Effector memory CD4-positive, alpha-beta T cell (primary cell): ENCODE measurements around the gene TAF8.
"Not testable (repeated sequence)": the region's sequence is repeated elsewhere in the genome, so short reads cannot be mapped to it uniquely, and the experiment has no call there.

Source experiments
- DNase-seq, 3 donors: peaks; one replicate each; pipeline ENCODE4 v3.0.0-alpha.2; 2020
- H3K27ac ChIP-seq: 2 replicates; pipeline ENCODE4 v1.7.0; 2013; ENCODE audit warnings: mild to moderate bottlenecking, low read length, moderate library complexity; ENCODE audit not compliant: insufficient read depth, poor library complexity, severe bottlenecking
- H3K27me3 ChIP-seq: replicated peaks from 2 replicates; pipeline ENCODE4 v1.7.0; 2013; ENCODE audit warnings: mild to moderate bottlenecking, low read length; ENCODE audit not compliant: insufficient read depth, control insufficient read depth, poor library complexity, severe bottlenecking
- H3K36me3 ChIP-seq: 2 replicates; pipeline ENCODE4 v1.7.0; 2013; ENCODE audit warnings: mild to moderate bottlenecking, low read length, moderate library complexity; ENCODE audit not compliant: control insufficient read depth, insufficient read depth
- H3K4me1 ChIP-seq: 2 replicates; pipeline ENCODE4 v1.7.0; 2013; ENCODE audit warnings: low read length, mild to moderate bottlenecking; ENCODE audit not compliant: control insufficient read depth, insufficient read depth, poor library complexity, severe bottlenecking
- H3K4me3 ChIP-seq: 2 replicates; pipeline ENCODE4 v1.7.0; 2013; ENCODE audit warnings: low read length, low read depth, mild to moderate bottlenecking; ENCODE audit not compliant: insufficient read depth, poor library complexity, severe bottlenecking
- H3K9me3 ChIP-seq: 2 replicates; pipeline ENCODE4 v1.7.0; 2013; ENCODE audit warnings: mild to moderate bottlenecking, low read length, moderate library complexity; ENCODE audit not compliant: control insufficient read depth
- total RNA-seq, 3 donors: gene quantifications; one replicate each; lab custom pipeline; 2026; lab: John Stamatoyannopoulos, UW

TAF8 gene, protein sequence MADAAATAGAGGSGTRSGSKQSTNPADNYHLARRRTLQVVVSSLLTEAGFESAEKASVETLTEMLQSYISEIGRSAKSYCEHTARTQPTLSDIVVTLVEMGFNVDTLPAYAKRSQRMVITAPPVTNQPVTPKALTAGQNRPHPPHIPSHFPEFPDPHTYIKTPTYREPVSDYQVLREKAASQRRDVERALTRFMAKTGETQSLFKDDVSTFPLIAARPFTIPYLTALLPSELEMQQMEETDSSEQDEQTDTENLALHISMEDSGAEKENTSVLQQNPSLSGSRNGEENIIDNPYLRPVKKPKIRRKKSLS
- 41.3 to 56.1 (median 46.9) reads per million in 3 donors for total RNA-seq

DNA sequence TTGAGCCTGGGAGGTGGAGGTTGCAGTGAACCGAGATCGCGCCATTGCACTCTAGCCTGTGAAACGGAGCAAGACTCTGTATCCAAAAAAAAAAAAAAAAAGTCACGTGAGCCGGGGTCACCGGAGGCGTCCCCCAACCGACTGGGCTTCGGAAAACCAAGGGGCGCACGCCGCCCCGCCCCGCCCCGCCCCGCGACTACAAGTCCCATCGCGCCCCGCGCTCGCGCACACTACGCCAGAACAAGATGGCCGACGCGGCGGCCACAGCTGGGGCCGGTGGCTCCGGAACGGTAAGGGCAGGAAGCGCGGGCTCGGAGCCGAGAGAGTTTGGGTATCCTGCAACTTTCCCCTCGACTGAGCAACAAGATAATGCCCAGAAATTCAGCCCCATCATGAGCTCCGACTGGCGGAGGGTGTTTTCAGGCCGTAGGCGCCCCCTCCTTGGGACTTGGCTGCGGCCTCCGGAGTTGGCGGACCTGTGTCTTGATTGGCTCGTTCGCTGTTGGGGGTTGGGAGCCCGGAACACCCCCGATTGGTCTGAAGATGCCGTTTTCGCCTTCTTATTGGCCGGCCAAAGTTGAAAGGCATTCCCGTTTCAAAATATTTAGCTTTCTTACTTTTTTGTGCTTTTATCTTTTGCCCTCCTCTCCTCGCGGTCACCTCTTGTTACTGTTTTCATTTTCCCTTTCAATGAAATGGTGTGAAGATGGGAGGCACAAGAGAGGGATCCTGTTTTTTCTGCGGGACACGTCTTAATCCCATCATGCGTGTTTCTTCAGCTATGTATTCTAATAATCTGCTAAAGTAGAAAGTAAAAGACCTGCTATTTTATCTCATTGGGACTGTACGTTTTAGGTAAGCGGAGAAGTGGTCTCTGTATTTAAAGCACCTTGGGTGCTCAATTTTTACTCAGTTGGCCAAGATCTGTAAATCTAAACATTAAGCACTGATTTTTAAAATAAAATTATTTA lies at the start of gene TAF8:
TSS of gene TAF8 (plus strand) at position 228 of the 971 bp plus-strand sequence. CDS start at position 246, 18 bp downstream.
- H3K4me1 ChIP-seq = peaks cover 9% of the 10 kb centered on the region
- H3K27me3 ChIP-seq = no peaks in the 10 kb centered on the region
- peak within 1 kb of the TSS; percentile 90 for H3K4me3 ChIP-seq

DNA sequence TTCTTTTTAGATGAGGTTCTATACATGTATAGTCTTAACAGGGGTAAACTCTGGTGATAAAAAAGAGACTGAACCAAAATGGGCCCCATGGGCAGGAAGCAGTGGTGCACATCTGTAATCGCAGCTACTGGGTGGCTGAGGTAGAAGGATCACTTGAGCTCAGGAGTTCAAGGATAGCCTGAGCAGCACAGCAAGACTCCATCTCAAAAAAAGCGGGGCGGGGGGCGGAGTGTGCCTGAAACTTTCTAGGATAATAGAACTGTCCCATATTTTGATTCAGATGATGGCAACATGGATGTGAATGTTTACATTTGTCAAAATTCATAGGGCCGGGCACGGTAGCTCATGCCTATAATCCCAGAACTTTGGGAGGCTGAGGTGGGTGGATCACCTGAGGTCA lies 48.8 kb upstream of the TAF8 start:
- DNase-seq = no peak
- no peaks in the 10 kb centered on the region for H3K4me1 ChIP-seq
- no peaks in the 10 kb centered on the region for H3K27me3 ChIP-seq
- H3K4me3 ChIP-seq = no peak overlapping the region
- no peaks in the 10 kb centered on the region for H3K9me3 ChIP-seq
- H3K36me3 ChIP-seq = peaks cover 26% of the 10 kb centered on the region
- no peak overlapping the region for H3K27ac ChIP-seq

More for the DNA sequence above, at the start of gene TAF8:
- H3K27ac ChIP-seq = peak within 1 kb of the TSS; percentile 87
- H3K36me3 ChIP-seq = peaks cover 7% of the 10 kb centered on the region
- DNase-seq = peak; percentile 77 to 82 (median 81)
- H3K9me3 ChIP-seq = no peaks in the 10 kb centered on the region

DNA sequence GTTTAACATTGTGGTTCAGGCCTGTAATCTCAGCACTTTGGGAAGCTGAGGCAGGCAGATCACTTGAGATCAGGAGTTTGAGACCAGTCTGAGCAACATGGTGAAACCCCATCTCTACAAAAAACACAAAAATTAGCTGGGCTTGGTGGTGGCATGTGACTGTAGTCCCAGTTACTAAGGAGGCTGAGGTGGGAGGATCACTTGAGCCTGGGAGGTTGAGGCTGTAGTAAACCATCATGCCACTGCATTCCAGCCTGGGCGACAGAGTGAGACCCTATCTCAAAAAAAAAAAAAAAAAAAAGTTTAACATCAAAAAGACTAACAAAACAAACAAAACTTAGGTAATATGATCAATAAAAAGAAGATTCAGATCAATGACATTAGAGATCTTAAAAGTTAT lies 46.7 kb upstream of the TAF8 start:
- not testable (repeated sequence) for H3K4me1 ChIP-seq, H3K9me3 ChIP-seq, H3K4me3 ChIP-seq, H3K27me3 ChIP-seq, H3K27ac ChIP-seq, DNase-seq
- peaks cover 22% of the 10 kb centered on the region for H3K36me3 ChIP-seq

DNA sequence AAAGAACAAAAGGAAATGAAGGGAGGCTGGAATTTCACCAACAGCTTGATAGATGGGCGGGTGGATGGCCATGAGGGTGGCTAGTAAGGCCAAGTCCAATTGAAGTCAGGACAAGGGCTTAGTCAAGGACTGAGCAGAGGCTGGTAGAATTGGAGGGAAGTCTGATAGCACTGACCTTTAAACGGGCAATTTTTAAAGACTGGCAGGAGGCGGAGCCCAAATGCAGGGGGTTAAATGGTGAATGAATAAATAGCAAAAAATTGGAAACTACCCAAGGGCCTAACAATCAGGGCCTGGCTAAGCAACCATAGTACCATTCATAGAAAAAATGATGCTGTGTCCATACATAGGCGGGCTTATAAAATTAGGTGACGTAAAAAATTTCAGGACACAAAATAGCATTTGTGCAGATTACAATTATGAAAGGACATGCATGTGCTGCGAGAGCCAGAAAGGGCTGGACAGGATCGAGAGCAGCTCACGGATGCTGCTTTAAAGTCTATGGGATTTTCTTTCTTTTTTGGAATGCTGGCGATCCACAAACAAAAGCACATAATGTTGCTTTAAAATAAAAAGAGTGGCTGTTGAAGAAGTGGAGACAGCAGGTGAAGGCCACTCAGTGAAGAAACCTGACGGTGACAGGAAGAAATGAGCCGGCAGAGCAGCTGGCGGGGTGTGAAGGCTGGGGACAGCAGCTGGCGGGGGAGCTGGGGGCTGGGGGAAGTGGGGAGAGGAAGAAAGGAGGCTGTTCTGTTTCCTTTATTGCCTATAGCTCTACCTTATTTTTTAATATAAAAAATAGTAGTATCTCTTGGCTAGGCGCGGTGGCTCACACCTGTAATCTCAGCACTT lies 42.8 kb upstream of the TAF8 start:
- Histone ChIP-seq H3K9me3 (no peaks in the 10 kb centered on the region), H3K36me3 (peaks cover 14% of the 10 kb centered on the region), H3K4me1 (peaks cover 30% of the 10 kb centered on the region), H3K4me3 (no peak overlapping the region), H3K27me3 (no peaks in the 10 kb centered on the region), H3K27ac (peak overlapping the region; percentile 2)
- no peak for DNase-seq

DNA sequence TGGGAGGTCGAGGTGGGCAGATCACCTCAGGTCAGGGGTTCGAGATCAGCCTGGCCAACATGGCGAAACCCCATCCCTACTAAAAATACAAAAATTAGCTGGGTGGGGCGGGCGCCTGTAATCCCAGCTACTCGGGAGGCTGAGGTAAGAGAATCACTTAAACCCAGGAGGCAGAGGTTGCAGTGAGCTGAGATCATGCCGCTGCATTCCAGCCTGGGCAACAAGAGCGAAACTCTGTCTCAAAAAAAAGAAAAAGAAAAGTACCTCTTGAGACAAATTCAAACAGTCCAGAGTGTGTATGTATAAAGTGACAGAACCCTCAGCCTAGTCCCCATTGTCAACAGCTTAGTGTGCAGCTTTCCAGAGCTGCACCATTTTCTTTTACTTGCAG lies 42.2 kb upstream of the TAF8 start:
- not testable (repeated sequence) for H3K27me3 ChIP-seq, H3K4me3 ChIP-seq, H3K9me3 ChIP-seq, DNase-seq
- Histone ChIP-seq H3K36me3 (peaks cover 17% of the 10 kb centered on the region), H3K27ac (peak overlapping the region; percentile 15), H3K4me1 (peaks cover 30% of the 10 kb centered on the region)

DNA sequence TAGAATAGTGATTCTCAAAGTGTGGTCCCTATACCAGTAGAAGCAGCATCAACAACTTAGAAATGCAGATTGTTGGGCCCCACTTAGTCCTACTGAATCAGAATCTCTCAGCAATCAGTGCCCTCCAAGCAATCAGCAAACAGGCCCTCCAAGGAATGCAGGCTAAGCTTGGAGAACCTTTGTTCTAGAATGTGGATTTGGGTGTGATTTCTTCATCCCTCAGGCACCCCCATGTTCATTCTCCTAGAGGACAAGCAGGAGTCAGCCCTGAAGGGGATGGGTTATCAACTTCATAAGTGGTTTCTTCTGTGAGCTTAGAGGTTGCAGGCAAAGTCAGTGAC lies 40.5 kb upstream of the TAF8 start:
- Histone ChIP-seq H3K9me3 (no peaks in the 10 kb centered on the region), H3K36me3 (peaks cover 13% of the 10 kb centered on the region), H3K27ac (peak overlapping the region; percentile 50), H3K4me3 (no peak overlapping the region), H3K4me1 (peaks cover 30% of the 10 kb centered on the region), H3K27me3 (no peaks in the 10 kb centered on the region)
- no peak for DNase-seq

DNA sequence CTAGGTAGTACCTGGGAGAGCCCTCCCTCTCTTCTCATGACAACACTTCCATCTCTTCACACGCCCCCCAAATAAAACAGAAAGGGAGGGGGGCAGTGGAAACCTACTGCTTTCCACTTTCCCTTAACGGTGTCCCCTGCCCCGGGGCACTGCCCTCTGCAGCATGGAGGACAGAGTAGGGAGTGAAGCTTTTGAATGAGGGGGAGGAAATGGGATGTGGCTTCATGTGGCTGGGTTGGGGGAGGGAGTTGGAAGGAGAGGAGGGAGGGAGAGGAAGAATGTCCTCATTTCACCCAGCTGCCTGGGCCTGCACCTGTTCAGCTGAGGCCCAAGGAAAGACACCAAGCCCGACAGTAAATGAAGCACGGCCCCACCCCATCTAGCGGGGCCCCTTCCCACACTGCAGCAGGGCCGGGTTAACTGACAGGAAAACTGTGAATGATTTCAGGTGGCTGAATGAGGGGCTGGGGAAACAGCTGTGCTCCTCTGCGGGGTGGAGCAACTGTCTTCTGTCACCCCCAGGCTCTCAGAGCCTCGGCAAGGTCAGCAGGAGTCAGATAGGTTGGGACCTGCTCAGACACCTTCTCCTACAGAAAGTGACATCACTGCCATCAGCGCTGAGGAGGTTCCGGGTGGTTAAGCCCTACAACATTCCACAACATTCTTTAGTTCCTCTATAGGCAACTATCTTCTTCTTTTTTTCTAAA lies 40.0 kb upstream of the TAF8 start:
- Histone ChIP-seq H3K27me3 (no peaks in the 10 kb centered on the region), H3K9me3 (no peaks in the 10 kb centered on the region), H3K4me1 (peaks cover 30% of the 10 kb centered on the region), H3K4me3 (no peak overlapping the region), H3K27ac (peak overlapping the region; percentile 50), H3K36me3 (peaks cover 13% of the 10 kb centered on the region)
- DNase-seq = no peak

DNA sequence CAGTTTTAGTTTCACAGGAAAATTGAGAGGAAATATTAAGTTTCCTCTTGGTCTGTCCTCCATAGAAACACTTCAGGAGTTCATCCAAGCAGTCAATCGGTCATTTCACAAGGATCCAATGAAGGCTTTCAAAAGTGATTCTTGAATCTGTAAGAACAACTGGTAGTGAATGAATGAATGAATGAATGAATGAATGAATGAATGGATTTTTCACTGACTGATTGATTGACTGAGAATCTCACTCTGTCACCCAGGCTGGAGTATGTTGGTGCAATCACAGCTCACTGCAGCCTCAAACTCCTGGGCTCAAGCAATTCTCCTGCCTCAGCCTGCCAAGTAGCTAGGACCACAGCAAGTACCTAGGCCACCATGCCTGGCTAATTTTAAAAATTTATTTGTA lies 39.4 kb upstream of the TAF8 start:
- peaks cover 32% of the 10 kb centered on the region for H3K4me1 ChIP-seq
- H3K4me3 ChIP-seq = no peak overlapping the region
- H3K27me3 ChIP-seq = no peaks in the 10 kb centered on the region
- H3K9me3 ChIP-seq = no peaks in the 10 kb centered on the region
- no peak overlapping the region for H3K27ac ChIP-seq
- DNase-seq = no peak
- H3K36me3 ChIP-seq = peaks cover 13% of the 10 kb centered on the region

DNA sequence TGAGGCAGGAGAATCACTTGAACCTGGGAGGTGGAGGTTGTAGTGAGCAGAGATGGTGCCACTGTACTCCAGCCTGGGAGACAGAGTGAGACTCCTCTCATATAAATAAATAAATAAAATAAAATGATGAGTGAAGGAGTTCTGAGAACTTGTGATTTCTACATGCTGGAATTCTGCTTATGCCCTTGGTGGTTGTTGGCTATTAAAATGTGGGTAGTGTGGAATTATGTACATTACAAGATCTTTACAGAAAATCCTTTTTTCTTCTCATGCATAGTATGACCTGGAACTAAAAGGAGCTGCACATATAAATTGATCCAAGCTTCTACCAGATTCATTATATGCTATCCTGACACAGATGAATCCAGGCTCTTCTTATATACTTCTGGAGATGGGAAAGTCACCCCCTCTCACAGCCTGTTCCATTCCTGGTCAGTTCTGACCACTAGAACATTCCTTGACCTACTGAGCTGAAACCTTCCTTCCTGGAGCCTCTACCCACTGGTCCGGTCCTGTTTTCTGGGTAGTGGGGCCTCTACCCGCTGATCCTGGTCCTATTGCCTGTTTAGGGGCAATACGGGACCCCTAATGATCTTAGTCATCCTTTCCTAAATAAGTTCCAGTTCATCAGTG lies 37.7 kb upstream of the TAF8 start:
- no peak overlapping the region for H3K4me3 ChIP-seq
- no peak for DNase-seq
- H3K4me1 ChIP-seq = peaks cover 39% of the 10 kb centered on the region

More for the DNA sequence above, 37.7 kb upstream of the TAF8 start:
- Histone ChIP-seq H3K9me3 (no peaks in the 10 kb centered on the region), H3K27me3 (no peaks in the 10 kb centered on the region), H3K27ac (no peak overlapping the region), H3K36me3 (peaks cover 22% of the 10 kb centered on the region)
